ENCODE results near the gene PPP1R2B.
A peak's percentile ranks its signal among the peaks of the same experiment; 100 is the strongest.

The PPP1R2B gene

DNA sequence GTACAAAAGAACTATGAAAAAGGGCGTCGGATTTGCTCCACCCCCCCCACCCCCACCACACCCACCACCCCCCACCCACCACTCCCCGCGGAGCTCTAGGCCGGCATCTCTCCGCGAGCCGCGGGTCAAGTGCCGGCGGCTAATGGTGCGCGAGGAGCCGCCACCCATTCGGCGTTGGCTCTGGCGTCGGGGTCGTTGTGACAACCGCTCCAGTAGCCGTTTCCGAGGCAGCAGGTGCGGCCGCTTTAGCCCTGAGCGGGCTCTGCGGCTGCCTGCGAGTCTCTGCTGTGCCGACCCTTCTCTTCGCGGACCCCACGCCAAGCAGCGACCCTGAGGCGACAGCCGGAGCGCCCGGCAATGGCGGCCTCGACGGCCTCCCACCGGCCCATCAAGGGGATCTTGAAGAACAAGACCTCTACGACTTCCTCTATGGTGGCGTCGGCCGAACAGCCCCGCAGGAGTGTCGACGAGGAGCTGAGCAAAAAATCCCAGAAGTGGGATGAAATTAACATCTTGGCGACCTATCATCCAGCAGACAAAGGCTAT lies at the start of gene PPP1R2B:
Gene PPP1R2B (plus strand): TSS at position 90 of the 546 bp plus-strand sequence. CDS start 268 bp downstream, at position 358.
- no peak for TF ChIP-seq CTCF (IDR thresholded peaks at IDR 0.05; ENCODE audit: low read depth, low read length)

GRCh38 chr5:156800929-156801328 lies 49.2 kb upstream of the PPP1R2B start:
- TF ChIP-seq CTCF (IDR thresholded peaks at IDR 0.05; ENCODE audit: low read depth, low read length): no peak
- no peak overlapping the region for H3K4me3 ChIP-seq (ENCODE audit: low read depth, low read length)

More for the DNA sequence above, at the start of gene PPP1R2B:
- H3K4me3 ChIP-seq (ENCODE audit: low read depth, low read length): no peak within 1 kb of the TSS

DNA sequence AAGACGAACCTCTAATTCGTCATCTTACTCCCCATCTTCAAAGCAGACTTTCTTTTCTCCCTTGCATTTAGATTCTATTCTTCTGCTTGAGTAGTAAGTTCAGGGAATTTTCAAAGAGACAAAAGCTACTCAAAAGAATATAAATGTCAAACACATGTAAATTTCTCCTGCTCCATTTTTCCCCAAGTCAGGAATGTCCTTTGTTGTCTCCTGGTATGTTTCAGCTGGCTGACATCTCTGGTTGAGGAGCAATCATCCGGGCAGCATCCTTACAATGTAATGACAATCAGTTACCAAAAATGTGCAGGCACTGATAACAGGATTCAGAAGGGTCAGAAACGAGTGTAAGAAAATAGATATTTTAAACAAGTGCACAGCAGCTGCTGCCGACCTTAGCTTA lies 47.6 kb upstream of the PPP1R2B start:
- H3K4me3 ChIP-seq (ENCODE audit: low read depth, low read length): no peak overlapping the region
- no peak for TF ChIP-seq CTCF (IDR thresholded peaks at IDR 0.05; ENCODE audit: low read depth, low read length)

DNA sequence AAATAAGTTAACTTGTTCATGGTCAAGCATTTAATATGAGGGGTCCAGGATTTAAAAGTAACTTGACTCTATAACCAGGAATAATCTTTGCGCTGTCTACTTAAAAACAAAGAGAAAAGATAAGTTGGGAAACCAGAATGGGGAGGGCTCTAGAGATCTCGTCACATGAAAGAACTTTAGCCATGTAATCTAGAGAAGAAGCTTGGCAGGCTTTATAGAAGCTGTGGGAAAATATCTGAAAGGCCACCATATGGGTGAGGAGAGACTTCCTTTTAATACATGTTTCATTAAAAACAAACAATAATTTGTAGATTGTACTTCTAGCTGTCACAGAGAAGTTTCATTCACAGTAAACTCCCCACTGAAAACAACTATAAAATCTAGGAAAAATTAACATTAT lies 46.7 kb upstream of the PPP1R2B start:
- TF ChIP-seq CTCF (IDR thresholded peaks at IDR 0.05; ENCODE audit: low read depth, low read length): no peak
- no peak overlapping the region for H3K4me3 ChIP-seq (ENCODE audit: low read depth, low read length)

- no peak overlapping the region for H3K4me3 ChIP-seq (ENCODE audit: low read depth, low read length)
- TF ChIP-seq CTCF (IDR thresholded peaks at IDR 0.05; ENCODE audit: low read depth, low read length): no peak
Measured at GRCh38 chr5:156812959-156813358, 37.1 kb upstream of the PPP1R2B start.

- peak; percentile 45 for TF ChIP-seq CTCF (IDR thresholded peaks at IDR 0.05; ENCODE audit: low read depth, low read length)
- H3K4me3 ChIP-seq (ENCODE audit: low read depth, low read length): no peak overlapping the region
Measured at GRCh38 chr5:156815988-156816599, 34.0 kb upstream of the PPP1R2B start.

GRCh38 chr5:156819537-156819936 lies 30.6 kb upstream of the PPP1R2B start:
- no peak overlapping the region for H3K4me3 ChIP-seq (ENCODE audit: low read depth, low read length)
- no peak for TF ChIP-seq CTCF (IDR thresholded peaks at IDR 0.05; ENCODE audit: low read depth, low read length)
